ENCODE measurements around the gene GPR161. TPM values are rescaled to one million over a fixed set of nuclear protein-coding genes. Genes with fewer than 3 reads are reported as not detected.
A peak's percentile ranks its signal among the peaks of the same experiment; 100 is the strongest.

Gene GPR161
- total RNA-seq, 4 donors from 2014 or later = 1.4 to 3.2 (median 2.3) TPM

DNA sequence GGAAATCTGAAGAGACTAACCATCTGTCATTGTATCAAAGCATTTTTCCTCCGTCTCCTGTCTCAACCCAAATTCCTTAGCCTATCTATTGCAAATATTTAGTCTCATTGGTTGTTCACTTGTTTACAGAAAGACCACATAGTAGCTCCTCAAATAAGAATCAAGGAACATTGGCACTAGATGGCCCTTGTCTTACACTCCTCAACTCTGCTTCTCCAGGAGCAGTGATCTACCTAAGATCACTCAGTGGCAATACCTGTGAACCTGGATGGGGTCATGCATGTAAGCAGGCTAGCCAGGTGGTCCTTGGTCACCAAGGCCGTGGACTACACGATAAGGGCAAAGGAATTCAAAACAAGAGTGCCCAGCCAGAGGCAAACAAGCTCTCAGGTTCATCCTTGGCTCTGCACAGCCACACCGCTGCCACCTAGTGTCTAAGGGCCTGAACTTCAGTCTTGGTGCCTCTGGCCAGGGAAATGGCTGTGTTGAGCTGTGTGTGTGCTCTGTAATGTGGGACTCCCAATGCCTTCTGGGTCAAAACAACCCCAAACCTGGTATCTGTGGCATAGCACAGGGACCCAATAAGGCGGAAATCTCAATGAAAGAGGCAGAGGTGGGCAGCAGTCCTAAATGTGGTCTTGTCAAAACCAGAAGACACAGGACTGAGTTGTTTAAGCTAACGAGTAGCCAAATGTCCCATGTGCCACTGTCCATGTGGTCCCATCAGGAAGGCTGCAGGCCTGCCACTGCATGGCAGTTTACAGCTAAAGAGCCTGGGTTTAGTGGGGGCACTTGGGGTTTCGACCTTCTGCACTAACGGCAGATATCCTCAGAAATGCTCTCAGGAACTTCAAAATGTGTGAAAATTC lies 54.5 kb downstream of the GPR161 start:
- H3K9me3 ChIP-seq = no peaks in the 10 kb centered on the region
- H3K27me3 ChIP-seq = no peaks in the 10 kb centered on the region
- H3K4me3 ChIP-seq (replicated peaks in 1 of 3) = no peak overlapping the region
- 55 to 59% methylated on average over 8 of the region's 8 CpGs for WGBS, 2 donors
- peaks cover 5 to 20% of the 10 kb centered on the region in 2 donors for H3K4me1 ChIP-seq
- no peaks in the 10 kb centered on the region for H3K36me3 ChIP-seq
- TF ChIP-seq POLR2A (IDR thresholded peaks at IDR 0.05) = no peak
- TF ChIP-seq, protein P1, sequence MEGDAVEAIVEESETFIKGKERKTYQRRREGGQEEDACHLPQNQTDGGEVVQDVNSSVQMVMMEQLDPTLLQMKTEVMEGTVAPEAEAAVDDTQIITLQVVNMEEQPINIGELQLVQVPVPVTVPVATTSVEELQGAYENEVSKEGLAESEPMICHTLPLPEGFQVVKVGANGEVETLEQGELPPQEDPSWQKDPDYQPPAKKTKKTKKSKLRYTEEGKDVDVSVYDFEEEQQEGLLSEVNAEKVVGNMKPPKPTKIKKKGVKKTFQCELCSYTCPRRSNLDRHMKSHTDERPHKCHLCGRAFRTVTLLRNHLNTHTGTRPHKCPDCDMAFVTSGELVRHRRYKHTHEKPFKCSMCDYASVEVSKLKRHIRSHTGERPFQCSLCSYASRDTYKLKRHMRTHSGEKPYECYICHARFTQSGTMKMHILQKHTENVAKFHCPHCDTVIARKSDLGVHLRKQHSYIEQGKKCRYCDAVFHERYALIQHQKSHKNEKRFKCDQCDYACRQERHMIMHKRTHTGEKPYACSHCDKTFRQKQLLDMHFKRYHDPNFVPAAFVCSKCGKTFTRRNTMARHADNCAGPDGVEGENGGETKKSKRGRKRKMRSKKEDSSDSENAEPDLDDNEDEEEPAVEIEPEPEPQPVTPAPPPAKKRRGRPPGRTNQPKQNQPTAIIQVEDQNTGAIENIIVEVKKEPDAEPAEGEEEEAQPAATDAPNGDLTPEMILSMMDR (IDR thresholded peaks at IDR 0.05) = peak; percentile 42 to 87 (median 80)
- DNase-seq = peak; percentile 68 to 77
- intact Hi-C loops (cut with DNase I) = loop anchor here (10.0 kb wide), 2 partner anchors 257 to 357 kb away; partner anchors contain the start of gene MPZL1
- H3K27ac ChIP-seq = peak overlapping the region in 2 of 3 donors; percentile 30 to 59

DNA sequence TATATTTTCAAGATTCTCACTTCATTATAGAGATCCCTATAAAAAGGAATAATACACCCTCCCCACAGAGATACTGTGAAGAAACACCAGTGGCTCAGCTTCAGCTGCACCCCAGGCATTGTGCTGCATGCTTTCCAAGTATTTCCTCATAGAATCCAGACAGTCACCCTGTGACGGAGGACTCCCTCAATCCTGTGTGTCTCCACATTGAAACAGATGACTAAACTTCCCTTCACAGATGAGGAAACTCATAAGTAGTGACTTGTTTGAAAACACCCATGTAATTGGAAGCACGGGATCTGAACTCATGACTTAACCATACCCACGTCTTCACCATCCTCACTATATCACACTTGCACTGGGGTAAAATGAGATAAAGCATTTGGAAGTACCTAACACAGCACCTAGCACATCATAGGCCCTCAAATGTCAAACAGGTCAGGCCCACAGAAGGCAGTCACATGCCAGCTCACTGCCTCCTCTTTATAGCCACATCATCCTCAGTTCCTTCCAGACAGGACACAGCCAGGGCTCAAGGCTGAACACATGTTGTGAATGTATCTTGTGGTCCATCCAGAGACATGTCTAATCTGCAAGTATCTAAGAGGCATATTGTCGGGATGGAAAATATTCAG lies 55.2 kb downstream of the GPR161 start:
- 52 to 60% methylated on average over 4 of the region's 4 CpGs for WGBS, 2 donors
- H3K4me1 ChIP-seq = peaks cover 5 to 20% of the 10 kb centered on the region in 2 donors
- DNase-seq = peak; percentile 27 to 35
- peak overlapping the region in 2 of 3 donors; percentile 30 to 59 for H3K27ac ChIP-seq
- no peaks in the 10 kb centered on the region for H3K27me3 ChIP-seq
- H3K9me3 ChIP-seq = no peaks in the 10 kb centered on the region
- TF ChIP-seq POLR2A (IDR thresholded peaks at IDR 0.05) = no peak
- TF ChIP-seq, protein P1 (IDR thresholded peaks at IDR 0.05) = no peak
- intact Hi-C loops (cut with DNase I) = loop anchor here (10.0 kb wide), 2 partner anchors 257 to 357 kb away; partner anchors contain the start of gene MPZL1
- H3K4me3 ChIP-seq (replicated peaks in 1 of 3) = no peak overlapping the region
- no peaks in the 10 kb centered on the region for H3K36me3 ChIP-seq

DNA sequence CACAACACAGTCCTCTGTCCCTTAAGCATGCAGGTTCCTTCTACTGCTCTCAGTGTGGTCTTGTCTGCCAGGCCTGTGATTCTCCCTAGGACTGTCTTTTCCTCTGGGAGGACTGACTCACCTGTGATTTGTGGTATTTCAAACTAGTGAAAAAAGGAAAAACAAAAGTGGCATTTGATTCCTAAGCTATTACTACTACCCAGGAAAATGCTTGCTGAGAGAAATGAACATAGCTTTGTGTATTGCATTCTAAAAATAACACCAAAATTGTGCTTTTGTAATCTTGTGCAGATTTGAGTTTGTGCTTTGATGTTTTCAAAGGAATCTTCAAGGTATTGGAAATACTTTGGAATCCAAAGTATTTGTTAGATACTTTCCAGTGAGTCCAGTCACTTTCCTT lies 57.0 kb downstream of the GPR161 start:
- TF ChIP-seq, protein P1 (IDR thresholded peaks at IDR 0.05) = no peak
- no peak for TF ChIP-seq POLR2A (IDR thresholded peaks at IDR 0.05)
- DNase-seq = no peak
- no peaks in the 10 kb centered on the region for H3K9me3 ChIP-seq
- peaks cover 0 to 5% of the 10 kb centered on the region in 2 donors for H3K36me3 ChIP-seq
- no peak overlapping the region for H3K27ac ChIP-seq
- no peaks in the 10 kb centered on the region for H3K27me3 ChIP-seq
- peaks cover 5 to 20% of the 10 kb centered on the region in 2 donors for H3K4me1 ChIP-seq
- intact Hi-C loops (cut with DNase I) = loop anchor here (10.0 kb wide), 2 partner anchors 255 to 355 kb away; partner anchors contain the start of gene MPZL1
- no peak overlapping the region for H3K4me3 ChIP-seq (replicated peaks in 1 of 3)

DNA sequence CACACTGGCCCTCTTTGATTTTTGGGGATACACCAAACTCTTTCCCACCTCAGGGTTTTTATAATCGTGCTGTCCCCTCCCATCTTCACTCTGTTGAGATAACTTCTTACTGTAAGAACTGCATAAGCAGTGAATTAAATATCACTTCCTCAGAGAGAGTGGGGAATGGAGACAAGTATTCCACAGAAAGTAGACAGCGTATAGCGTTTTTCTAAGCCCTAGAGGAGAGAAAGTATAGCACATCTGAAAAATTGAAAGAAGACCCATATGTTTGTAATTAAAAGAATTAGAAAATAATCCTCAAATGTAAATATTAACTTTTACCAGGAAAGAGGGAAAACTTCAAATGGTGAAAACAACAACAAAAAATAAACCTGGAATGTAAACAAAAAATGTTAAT lies 67.3 kb downstream of the GPR161 start:
- peaks cover 9 to 29% of the 10 kb centered on the region in 2 donors for H3K36me3 ChIP-seq
- DNase-seq = no peak
- TF ChIP-seq, protein P1 (IDR thresholded peaks at IDR 0.05) = no peak
- TF ChIP-seq POLR2A (IDR thresholded peaks at IDR 0.05) = no peak

More for the DNA sequence above, 67.3 kb downstream of the GPR161 start:
- H3K27ac ChIP-seq = no peak overlapping the region
- WGBS, 2 donors = 93 to 94% methylated on average over 3 of the region's 3 CpGs
- H3K9me3 ChIP-seq = no peaks in the 10 kb centered on the region
- H3K4me1 ChIP-seq = no peaks in the 10 kb centered on the region
- no peaks in the 10 kb centered on the region for H3K27me3 ChIP-seq
- no peak overlapping the region for H3K4me3 ChIP-seq (replicated peaks in 1 of 3)
- intact Hi-C loops (cut with DNase I) = no loop called here
